Myometrial cell (primary cell): Measurements from ENCODE around the gene ITFG1. TPM values are rescaled to one million over a fixed set of nuclear protein-coding genes. Genes with fewer than 3 reads are reported as not detected.

ENCODE experiments used
- total RNA-seq: library from RNA; depleted of rRNA; stranded (reverse); fragments of >200 nt; gene quantifications from 2 replicates; pipeline ENCODE4 v1.2.3, GENCODE V29; 2015

Gene ITFG1
- total RNA-seq = 53.0 and 53.5 TPM in 2 replicates

GRCh38 chr16:47460711-47461597 is at the start of gene ITFG1, which contains the start of gene PHKB:
ITFG1 (minus strand) TSS chr16:47461063; CDS start chr16:47461045, 18 bp downstream.
PHKB (plus strand) TSS chr16:47461331; CDS start chr16:47461351, 20 bp downstream.

DNA sequence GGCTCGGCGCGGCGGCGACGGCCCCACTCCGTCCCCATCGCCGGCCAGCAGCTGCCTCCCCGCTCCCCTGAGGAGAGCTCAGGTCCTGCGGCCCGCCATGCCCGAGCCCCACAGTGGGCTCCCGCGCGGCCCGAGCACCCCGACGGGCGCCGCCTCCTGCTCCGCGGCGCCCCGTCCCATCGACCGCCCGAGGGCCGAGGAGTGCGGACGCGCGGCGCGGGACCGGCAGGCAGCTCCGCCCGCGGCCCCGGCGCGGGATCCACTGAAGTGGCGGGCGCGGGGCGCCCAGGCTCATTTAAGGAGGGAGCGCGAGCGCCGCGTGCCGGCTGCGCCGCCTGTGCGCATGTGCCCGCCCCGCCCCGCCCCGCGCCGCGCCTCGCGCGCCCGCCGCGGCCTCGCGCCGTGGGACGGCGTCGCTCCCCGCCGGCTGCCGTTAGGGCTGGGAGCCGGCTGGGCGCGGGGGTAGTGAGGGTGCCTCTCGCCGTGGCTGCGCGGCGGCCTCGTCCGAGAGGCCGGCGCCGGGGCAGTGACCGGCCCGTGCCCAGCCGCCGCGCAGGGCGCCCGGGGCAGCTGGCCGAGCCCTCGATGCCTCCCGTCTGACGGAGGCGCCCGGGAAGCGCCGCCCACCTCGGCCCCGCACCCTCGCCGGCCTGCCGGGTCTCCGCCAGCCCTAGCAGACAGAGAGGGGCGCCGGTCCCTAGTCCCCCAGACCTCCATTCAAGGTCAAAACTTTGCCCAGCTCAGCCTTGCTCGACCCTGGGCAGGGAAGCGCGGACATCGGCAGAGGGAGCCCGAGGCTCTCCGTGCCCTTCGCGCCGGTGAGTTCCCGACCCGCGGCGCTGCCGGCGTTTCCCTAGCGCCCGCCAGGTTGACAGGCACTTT is 316.9 kb downstream of the ITFG1 start, which contains the start of gene NETO2:
NETO2 (minus strand) TSS at position 269 of the 882 bp plus-strand sequence. CDS start 333 bp downstream, outside the sequence.

Other genes starting within 250 kb of the ITFG1 start
- gene PHKB, start 268 bp upstream of the ITFG1 start, total RNA-seq = 29.6 and 33.2 TPM in 2 replicates